ENCODE measurements around the gene PCP2.

PCP2 gene

GRCh38 chr19:7605490-7606222 is 27.9 kb downstream of the PCP2 start:
- DNase-seq (ENCODE audit: low spot score in 2 of 2), result no peak
- no peak for ATAC-seq (replicated peaks; ENCODE audit: extremely low read depth, poor library complexity, severe bottlenecking)
- peaks cover 40% of the 10 kb centered on the region for H3K27me3 Mint-ChIP-seq
- no peak overlapping the region for H3K27ac Mint-ChIP-seq (ENCODE audit: low read depth)
- H3K4me1 Mint-ChIP-seq, result no peaks in the 10 kb centered on the region
- peaks cover 3% of the 10 kb centered on the region for H3K36me3 Mint-ChIP-seq (ENCODE audit: insufficient read depth)
- no peak overlapping the region for H3K4me3 Mint-ChIP-seq
- no peaks in the 10 kb centered on the region for H3K9me3 Mint-ChIP-seq

- H3K9me3 Mint-ChIP-seq, result no peaks in the 10 kb centered on the region
- peaks cover 2% of the 10 kb centered on the region for H3K36me3 Mint-ChIP-seq (ENCODE audit: insufficient read depth)
- no peak overlapping the region for H3K27ac Mint-ChIP-seq (ENCODE audit: low read depth)
- H3K4me3 Mint-ChIP-seq, result no peak overlapping the region
- H3K27me3 Mint-ChIP-seq, result peaks cover 41% of the 10 kb centered on the region
- no peaks in the 10 kb centered on the region for H3K4me1 Mint-ChIP-seq
- DNase-seq (ENCODE audit: low spot score in 2 of 2) (no peak), ATAC-seq (replicated peaks; ENCODE audit: extremely low read depth, poor library complexity, severe bottlenecking) (no peak)
Observed at GRCh38 chr19:7603919-7604318, 29.6 kb downstream of the PCP2 start.

GRCh38 chr19:7602935-7603497 is 30.5 kb downstream of the PCP2 start:
- no peak for ATAC-seq (replicated peaks; ENCODE audit: extremely low read depth, poor library complexity, severe bottlenecking)

GRCh38 chr19:7602240-7602934 is 31.1 kb downstream of the PCP2 start:
- Mint-ChIP-seq H3K27me3 (peaks cover 56% of the 10 kb centered on the region), H3K36me3 (ENCODE audit: insufficient read depth) (peaks cover 2% of the 10 kb centered on the region), H3K27ac (ENCODE audit: low read depth) (no peak overlapping the region), H3K4me3 (no peak overlapping the region), H3K9me3 (no peaks in the 10 kb centered on the region), H3K4me1 (no peaks in the 10 kb centered on the region)
- DNase-seq (ENCODE audit: low spot score in 2 of 2), result no peak
- no peak for ATAC-seq (replicated peaks; ENCODE audit: extremely low read depth, poor library complexity, severe bottlenecking)

More at GRCh38 chr19:7602935-7603497, 30.5 kb downstream of the PCP2 start:
- H3K27me3 Mint-ChIP-seq, result peaks cover 50% of the 10 kb centered on the region
- H3K4me3 Mint-ChIP-seq, result no peak overlapping the region
- no peaks in the 10 kb centered on the region for H3K9me3 Mint-ChIP-seq
- peaks cover 2% of the 10 kb centered on the region for H3K36me3 Mint-ChIP-seq (ENCODE audit: insufficient read depth)
- no peak for DNase-seq (ENCODE audit: low spot score in 2 of 2)
- no peaks in the 10 kb centered on the region for H3K4me1 Mint-ChIP-seq
- no peak overlapping the region for H3K27ac Mint-ChIP-seq (ENCODE audit: low read depth)

GRCh38 chr19:7600721-7601120 is 32.8 kb downstream of the PCP2 start:
- ATAC-seq (replicated peaks; ENCODE audit: extremely low read depth, poor library complexity, severe bottlenecking), result no peak
- Mint-ChIP-seq H3K36me3 (ENCODE audit: insufficient read depth) (peaks cover 2% of the 10 kb centered on the region), H3K9me3 (no peaks in the 10 kb centered on the region), H3K27me3 (peaks cover 65% of the 10 kb centered on the region), H3K4me3 (no peak overlapping the region), H3K4me1 (peaks cover 5% of the 10 kb centered on the region), H3K27ac (ENCODE audit: low read depth) (no peak overlapping the region)
- no peak for DNase-seq (ENCODE audit: low spot score in 2 of 2)

GRCh38 chr19:7598180-7598579 is 35.3 kb downstream of the PCP2 start:
- Mint-ChIP-seq H3K4me3 (no peak overlapping the region), H3K9me3 (no peaks in the 10 kb centered on the region), H3K4me1 (peaks cover 11% of the 10 kb centered on the region), H3K27ac (ENCODE audit: low read depth) (no peak overlapping the region), H3K27me3 (peaks cover 67% of the 10 kb centered on the region), H3K36me3 (ENCODE audit: insufficient read depth) (peaks cover 2% of the 10 kb centered on the region)
- DNase-seq (ENCODE audit: low spot score in 2 of 2), result no peak
- ATAC-seq (replicated peaks; ENCODE audit: extremely low read depth, poor library complexity, severe bottlenecking), result no peak

- peaks cover 11% of the 10 kb centered on the region for H3K4me1 Mint-ChIP-seq
- no peak for DNase-seq (ENCODE audit: low spot score in 2 of 2)
- no peak overlapping the region for H3K4me3 Mint-ChIP-seq
- H3K27ac Mint-ChIP-seq (ENCODE audit: low read depth), result no peak overlapping the region
- no peak for ATAC-seq (replicated peaks; ENCODE audit: extremely low read depth, poor library complexity, severe bottlenecking)
- H3K27me3 Mint-ChIP-seq, result peaks cover 67% of the 10 kb centered on the region
- peaks cover 2% of the 10 kb centered on the region for H3K36me3 Mint-ChIP-seq (ENCODE audit: insufficient read depth)
- no peaks in the 10 kb centered on the region for H3K9me3 Mint-ChIP-seq
Observed at GRCh38 chr19:7597689-7598088, 35.8 kb downstream of the PCP2 start.

GRCh38 chr19:7596211-7596937 is 37.1 kb downstream of the PCP2 start:
- ATAC-seq (replicated peaks; ENCODE audit: extremely low read depth, poor library complexity, severe bottlenecking), result no peak
- no peaks in the 10 kb centered on the region for H3K9me3 Mint-ChIP-seq
- peaks cover 65% of the 10 kb centered on the region for H3K27me3 Mint-ChIP-seq
- H3K4me1 Mint-ChIP-seq, result peaks cover 11% of the 10 kb centered on the region
- H3K36me3 Mint-ChIP-seq (ENCODE audit: insufficient read depth), result peaks cover 2% of the 10 kb centered on the region
- H3K4me3 Mint-ChIP-seq, result peak overlapping the region; percentile 72
- H3K27ac Mint-ChIP-seq (ENCODE audit: low read depth), result no peak overlapping the region
- no peak for DNase-seq (ENCODE audit: low spot score in 2 of 2)

GRCh38 chr19:7595466-7596133 is 37.9 kb downstream of the PCP2 start, which contains the start of gene CAMSAP3:
CAMSAP3 (plus strand) TSS chr19:7595863; CDS start chr19:7596003, 140 bp downstream.
- peaks cover 2% of the 10 kb centered on the region for H3K36me3 Mint-ChIP-seq (ENCODE audit: insufficient read depth)
- peak within 1 kb of the TSS; percentile 72 for H3K4me3 Mint-ChIP-seq
- H3K4me1 Mint-ChIP-seq, result peaks cover 11% of the 10 kb centered on the region
- H3K27me3 Mint-ChIP-seq, result peaks cover 65% of the 10 kb centered on the region
- H3K27ac Mint-ChIP-seq (ENCODE audit: low read depth), result no peak within 1 kb of the TSS
- ATAC-seq (replicated peaks; ENCODE audit: extremely low read depth, poor library complexity, severe bottlenecking) (peak; percentile 46), DNase-seq (ENCODE audit: low spot score in 2 of 2) (no peak)
- no peaks in the 10 kb centered on the region for H3K9me3 Mint-ChIP-seq

GRCh38 chr19:7590256-7590655 is 43.3 kb downstream of the PCP2 start:
- Mint-ChIP-seq H3K9me3 (no peaks in the 10 kb centered on the region), H3K27me3 (peaks cover 42% of the 10 kb centered on the region), H3K36me3 (ENCODE audit: insufficient read depth) (peaks cover 1% of the 10 kb centered on the region), H3K4me1 (peaks cover 3% of the 10 kb centered on the region), H3K27ac (ENCODE audit: low read depth) (no peak overlapping the region), H3K4me3 (no peak overlapping the region)
- no peak for ATAC-seq (replicated peaks; ENCODE audit: extremely low read depth, poor library complexity, severe bottlenecking)
- DNase-seq (ENCODE audit: low spot score in 2 of 2), result no peak

- no peak overlapping the region for H3K4me3 Mint-ChIP-seq
- no peaks in the 10 kb centered on the region for H3K36me3 Mint-ChIP-seq (ENCODE audit: insufficient read depth)
- DNase-seq (ENCODE audit: low spot score in 2 of 2) (no peak), ATAC-seq (replicated peaks; ENCODE audit: extremely low read depth, poor library complexity, severe bottlenecking) (no peak)
- H3K27ac Mint-ChIP-seq (ENCODE audit: low read depth), result no peak overlapping the region
- H3K27me3 Mint-ChIP-seq, result peaks cover 42% of the 10 kb centered on the region
- H3K4me1 Mint-ChIP-seq, result no peaks in the 10 kb centered on the region
- H3K9me3 Mint-ChIP-seq, result no peaks in the 10 kb centered on the region
Observed at GRCh38 chr19:7589822-7590221, 43.7 kb downstream of the PCP2 start.

GRCh38 chr19:7582446-7582845 is 51.1 kb downstream of the PCP2 start:
- DNase-seq (ENCODE audit: low spot score in 2 of 2) (no peak), ATAC-seq (replicated peaks; ENCODE audit: extremely low read depth, poor library complexity, severe bottlenecking) (no peak)
- H3K27ac Mint-ChIP-seq (ENCODE audit: low read depth), result peak overlapping the region; percentile 82
- H3K36me3 Mint-ChIP-seq (ENCODE audit: insufficient read depth), result peaks cover 5% of the 10 kb centered on the region
- no peaks in the 10 kb centered on the region for H3K4me1 Mint-ChIP-seq
- peaks cover 26% of the 10 kb centered on the region for H3K27me3 Mint-ChIP-seq
- no peaks in the 10 kb centered on the region for H3K9me3 Mint-ChIP-seq
- H3K4me3 Mint-ChIP-seq, result no peak overlapping the region

All from central memory CD8-positive, alpha-beta T cell (primary cell).